H54 (cell line): ENCODE measurements around the gene SMYD3.

Source experiments
- DNase-seq: peaks from one replicate; pipeline ENCODE4 v3.0.0; 2011; ENCODE audit warnings: low spot score, mixed read lengths; ENCODE audit not compliant: insufficient read length
- FAIRE-seq: peaks from 3 replicates; lab custom pipeline; 2011; peaks lifted over from hg19 to GRCh38; lab: Jason Lieb, UNC
- POLR2A ChIP-seq: IDR thresholded peaks from 2 replicates; pipeline ENCODE4 v1.6.1; 2011; ENCODE audit warnings: low read depth, mild to moderate bottlenecking, low read length

Gene SMYD3

DNA sequence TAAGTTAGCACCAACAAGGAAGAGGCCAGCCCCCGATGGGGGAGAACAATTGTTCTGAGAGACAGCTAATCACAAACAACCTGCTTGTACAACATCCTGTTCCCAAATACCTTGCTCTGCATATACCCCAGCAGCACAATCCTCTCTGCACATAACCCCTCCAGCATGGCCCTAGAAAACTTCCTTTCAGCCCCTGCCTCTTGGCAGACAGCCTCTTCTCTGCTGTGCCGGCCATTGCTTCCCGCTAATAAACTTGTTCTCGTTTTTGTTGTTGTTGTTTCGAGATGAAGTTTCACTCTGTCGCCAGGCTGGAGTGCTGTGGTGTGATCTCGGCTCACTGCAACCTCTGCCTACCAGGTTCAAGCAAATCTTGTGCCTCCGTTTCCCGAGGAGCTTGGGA lies 392.7 kb downstream of the SMYD3 start:
- DNase-seq (no peak), FAIRE-seq (no peak)
- no peak for TF ChIP-seq POLR2A

- DNase-seq (no peak), FAIRE-seq (no peak)
- TF ChIP-seq POLR2A: no peak
These were observed 393.5 kb downstream of the SMYD3 start for GRCh38 chr1:246113555-246114095.

GRCh38 chr1:246111570-246111969 lies 395.5 kb downstream of the SMYD3 start:
- DNase-seq: no peak
- no peak for FAIRE-seq
- TF ChIP-seq POLR2A: no peak

DNA sequence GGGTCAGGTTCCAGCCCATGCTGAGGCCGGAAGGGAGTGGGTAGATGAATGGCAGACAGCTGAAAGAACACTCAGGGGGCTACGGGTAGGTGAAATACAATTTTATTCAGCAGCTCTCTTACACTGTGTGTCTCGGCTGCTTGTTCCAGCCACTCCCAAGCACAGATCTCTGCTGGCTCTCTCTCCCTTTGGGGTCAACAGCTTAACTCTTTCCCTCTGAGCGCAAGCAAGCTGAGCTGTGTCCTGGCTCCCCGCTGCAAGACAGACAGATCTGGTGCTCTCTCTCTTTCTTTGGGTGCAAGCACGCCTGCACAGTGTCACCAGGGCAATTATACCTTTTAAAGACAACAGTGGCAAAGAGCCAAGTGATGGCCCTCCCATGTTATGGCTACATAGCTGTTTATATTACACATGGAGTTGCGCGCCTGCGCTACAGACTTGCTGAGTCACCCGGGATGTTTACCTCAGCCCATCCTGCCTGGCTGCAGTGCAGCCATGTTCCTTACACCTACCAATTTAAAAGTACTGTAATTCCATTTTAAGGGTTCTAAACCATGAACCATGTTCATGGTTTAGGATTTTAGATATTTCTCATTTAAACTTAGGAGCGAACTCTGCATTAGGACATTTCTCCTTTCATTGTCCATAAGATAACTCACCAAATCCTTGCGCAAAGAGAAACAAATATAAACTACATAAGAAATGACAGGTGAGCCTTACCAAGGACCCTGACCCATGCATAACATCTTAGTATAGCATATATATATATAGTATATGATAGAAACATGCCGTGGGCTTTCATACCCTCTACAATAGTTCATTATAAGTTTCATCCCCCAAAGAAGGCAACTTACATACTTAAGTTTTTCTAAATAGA lies 396.5 kb downstream of the SMYD3 start:
- TF ChIP-seq POLR2A: no peak
- no peak for FAIRE-seq
- no peak for DNase-seq

DNA sequence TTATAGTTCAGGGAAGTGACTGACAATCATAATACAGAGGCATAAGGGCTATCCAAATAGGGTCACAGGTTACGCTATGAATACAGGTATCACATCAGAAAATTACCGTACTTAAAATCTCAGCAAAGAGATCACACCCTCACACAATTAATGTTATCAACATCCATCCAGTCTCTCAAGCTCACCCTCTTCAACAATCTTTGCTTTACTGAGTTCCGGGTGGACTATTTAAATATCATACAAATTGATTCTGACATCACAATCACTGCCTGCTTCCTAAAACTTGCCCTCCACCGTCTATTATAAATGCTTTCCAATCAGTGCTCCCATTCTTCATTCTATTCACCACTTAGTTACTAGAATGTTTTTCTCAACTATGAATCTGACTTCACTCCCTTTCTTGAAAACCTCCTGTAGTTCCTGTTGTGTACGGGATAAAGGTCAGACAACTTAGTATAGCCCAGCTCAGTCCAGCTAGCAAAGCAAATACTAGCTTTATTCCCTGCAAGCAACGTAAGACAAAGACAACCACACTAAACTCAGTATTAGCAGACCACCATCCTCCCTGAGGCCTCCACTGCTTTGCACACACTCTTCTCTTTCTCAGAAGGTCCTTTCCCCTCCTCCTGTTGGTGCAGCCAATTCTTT lies 398.7 kb downstream of the SMYD3 start:
- FAIRE-seq (no peak), DNase-seq (no peak)
- no peak for TF ChIP-seq POLR2A

DNA sequence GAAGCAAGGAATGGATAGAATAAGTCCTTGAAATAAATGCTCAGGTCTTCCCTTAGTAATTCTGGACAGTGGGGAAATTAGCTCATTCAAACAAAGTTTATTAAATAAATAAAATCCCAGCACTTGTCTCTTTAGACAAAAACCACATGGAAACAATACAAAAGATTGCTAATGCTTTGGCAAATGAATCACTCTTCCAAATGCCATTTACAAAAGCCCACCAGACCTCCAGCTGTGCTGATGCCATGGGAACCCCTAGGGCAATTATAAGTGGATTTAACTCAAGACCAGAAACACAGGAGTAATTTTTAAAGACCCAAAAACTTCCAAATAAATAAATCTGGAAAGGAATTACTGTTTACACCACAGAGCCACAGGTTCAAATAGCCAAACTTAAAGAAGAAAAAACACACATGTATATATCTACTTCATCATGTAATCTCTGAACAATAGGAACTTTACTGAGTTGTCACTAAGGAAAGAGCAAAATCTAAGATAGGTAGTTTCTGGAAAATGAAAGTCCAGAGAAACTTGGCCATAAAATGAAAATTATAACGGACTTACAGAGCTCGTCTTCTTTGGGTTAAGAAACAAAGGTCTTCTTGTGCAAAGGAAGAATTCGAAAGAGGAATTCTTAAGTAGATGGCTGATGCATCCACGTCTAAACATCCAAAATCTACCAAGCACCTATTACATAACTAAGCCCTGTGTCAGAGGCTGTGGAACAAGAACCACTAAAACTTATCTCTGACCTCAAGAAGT lies 399.4 kb downstream of the SMYD3 start:
- TF ChIP-seq POLR2A: no peak
- no peak for DNase-seq
- FAIRE-seq: no peak

DNA sequence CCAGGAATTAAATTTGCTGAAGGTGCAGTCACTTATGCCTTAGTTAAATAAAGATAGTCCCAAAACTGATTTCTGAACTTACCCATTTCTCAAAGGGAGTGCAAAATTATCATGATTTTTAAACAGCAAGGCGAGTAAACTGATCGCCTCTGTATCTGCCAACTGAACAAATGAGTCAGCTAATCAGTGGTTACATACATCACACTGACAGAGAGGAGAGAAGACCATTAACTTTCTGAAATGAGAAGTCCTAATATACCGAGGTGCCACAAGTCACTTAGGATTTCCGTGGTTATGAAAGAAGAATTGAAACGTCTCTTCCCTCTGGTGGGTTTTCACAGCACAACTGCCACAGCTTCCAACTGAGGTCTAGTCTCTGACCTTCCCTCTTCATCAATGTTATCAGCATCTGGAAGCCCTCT lies 400.7 kb downstream of the SMYD3 start:
- DNase-seq (no peak), FAIRE-seq (no peak)
- TF ChIP-seq POLR2A: no peak

DNA sequence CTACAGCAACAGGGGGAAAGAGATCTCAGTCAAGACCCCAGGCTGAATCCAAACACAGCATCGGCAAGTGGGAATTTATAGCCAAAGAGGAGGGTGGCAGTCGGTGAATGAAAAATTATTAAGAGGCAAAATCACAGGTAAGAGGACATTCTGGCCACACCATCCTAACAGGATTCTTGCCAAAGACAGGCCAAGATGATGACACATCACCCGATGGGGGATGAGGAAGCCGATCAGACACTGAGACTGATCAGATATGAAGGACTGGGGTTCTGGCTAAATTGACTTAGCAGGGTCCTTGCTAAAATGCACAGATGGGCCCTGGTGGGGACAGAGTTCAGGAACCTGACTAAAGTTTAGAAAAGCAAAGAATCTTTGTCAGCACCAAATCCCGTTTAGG lies 402.2 kb downstream of the SMYD3 start:
- no peak for DNase-seq
- TF ChIP-seq POLR2A: no peak
- FAIRE-seq: no peak

GRCh38 chr1:246099570-246099969 lies 407.5 kb downstream of the SMYD3 start:
- DNase-seq (no peak), FAIRE-seq (no peak)
- no peak for TF ChIP-seq POLR2A

DNA sequence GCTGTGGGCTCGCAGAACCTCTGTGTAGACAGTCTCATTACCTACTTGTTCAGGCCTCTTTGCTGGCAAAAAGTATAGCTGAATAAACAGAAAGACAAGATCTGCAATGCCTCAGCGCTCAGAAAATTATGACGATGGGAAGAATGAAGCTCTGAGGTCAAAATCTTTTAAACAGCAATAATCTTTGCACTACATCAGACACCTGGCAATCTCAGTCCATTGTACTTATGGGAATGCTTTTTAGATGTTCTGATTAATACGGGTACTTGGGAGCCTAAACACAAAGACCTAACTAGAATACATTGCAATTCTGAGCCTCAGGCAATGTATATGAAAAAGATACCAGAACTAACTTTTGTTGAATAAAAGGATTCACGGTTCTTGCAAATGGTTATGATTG lies 410.7 kb downstream of the SMYD3 start:
- no peak for TF ChIP-seq POLR2A
- no peak for FAIRE-seq
- no peak for DNase-seq

DNA sequence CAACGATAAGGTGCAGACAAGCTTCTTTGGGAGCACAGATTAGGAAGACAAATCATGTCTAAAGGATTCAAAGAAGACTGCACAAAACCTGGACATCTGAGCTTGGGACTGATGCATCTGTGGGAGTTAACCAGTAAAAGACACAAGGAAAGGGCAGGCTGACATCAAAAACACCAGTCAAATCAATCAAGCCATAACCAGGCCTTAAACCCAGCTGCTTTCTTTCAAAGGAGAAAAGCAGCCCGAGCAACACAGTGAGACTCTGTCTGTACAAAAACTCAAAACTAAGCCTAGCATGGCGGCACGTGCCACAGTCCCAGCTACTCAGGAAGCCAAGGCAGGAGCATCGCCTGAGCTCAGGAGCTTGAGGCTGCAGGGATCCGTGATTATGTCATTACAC lies 411.6 kb downstream of the SMYD3 start:
- FAIRE-seq: no peak
- DNase-seq: no peak

DNA sequence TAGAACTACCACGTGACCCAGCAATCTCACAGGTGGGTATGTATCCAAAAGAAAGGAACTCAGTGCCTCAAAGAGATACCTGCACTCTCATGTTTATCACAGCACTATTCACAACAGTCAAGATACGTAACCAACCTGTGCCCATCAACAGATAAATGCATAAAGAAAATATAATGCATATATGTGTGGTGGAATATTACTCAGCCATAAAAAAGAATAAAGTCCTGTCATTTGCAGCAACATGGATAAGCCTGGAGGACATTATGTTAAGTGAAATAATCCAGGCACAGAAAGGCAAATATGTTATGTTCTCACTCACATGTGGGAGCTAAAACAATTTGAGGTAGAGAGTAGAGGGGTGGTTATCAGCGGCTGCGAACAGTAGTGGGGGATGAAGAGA lies 413.8 kb downstream of the SMYD3 start:
- no peak for FAIRE-seq
- no peak for TF ChIP-seq POLR2A

More for the DNA sequence above, 411.6 kb downstream of the SMYD3 start:
- TF ChIP-seq POLR2A: no peak

GRCh38 chr1:246092136-246092535 lies 414.9 kb downstream of the SMYD3 start:
- FAIRE-seq: no peak
- DNase-seq: no peak
- no peak for TF ChIP-seq POLR2A

More for the DNA sequence above, 413.8 kb downstream of the SMYD3 start:
- no peak for DNase-seq

- TF ChIP-seq POLR2A: no peak
- no peak for DNase-seq
- no peak for FAIRE-seq
These were observed 415.6 kb downstream of the SMYD3 start for GRCh38 chr1:246091477-246091876.

GRCh38 chr1:246086191-246086590 lies 420.9 kb downstream of the SMYD3 start:
- TF ChIP-seq POLR2A: no peak
- FAIRE-seq (no peak), DNase-seq (no peak)
